HepG2 (cell line): Measurements from ENCODE around the gene C14orf93. TPM values are rescaled to one million over a fixed set of nuclear protein-coding genes. Genes with fewer than 3 reads are reported as not detected.
A peak's percentile ranks its signal among the peaks of the same experiment; 100 is the strongest.

Source experiments
- ATF7-NPFF ChIP-seq: sonication (generic); formaldehyde crosslinking; IDR thresholded peaks from 2 replicates; pipeline ENCODE4 v1.8.1; 2023; ENCODE audit warnings: mild to moderate bottlenecking, low read depth, missing genetic modification reagents, moderate library complexity
- ATM ChIP-seq: fragments of 450-650 bp; IDR thresholded peaks from 2 replicates; pipeline ENCODE4 v1.7.1; 2017; ENCODE audit warnings: mild to moderate bottlenecking, borderline replicate concordance
- ERF ChIP-seq: IDR thresholded peaks from 2 replicates; pipeline ENCODE4 v1.6.1; 2018; ENCODE audit warnings: missing biosample characterization, missing genetic modification reagents
- GPBP1L1 ChIP-seq: sonication (generic); formaldehyde crosslinking; IDR thresholded peaks from 2 replicates; pipeline ENCODE4 v1.5.0; 2020; ENCODE audit warnings: mild to moderate bottlenecking, missing genetic modification reagents
- GZF1 ChIP-seq: sonication (generic); formaldehyde crosslinking; IDR thresholded peaks from 2 replicates; pipeline ENCODE4 v1.5.1; 2020; ENCODE audit warnings: mild to moderate bottlenecking, missing genetic modification reagents
- IKZF5 ChIP-seq: IDR thresholded peaks from 2 replicates; pipeline ENCODE4 v1.6.1; 2018; ENCODE audit warnings: missing genetic modification reagents, mild to moderate bottlenecking, missing compliant biosample characterization
- IRF2 ChIP-seq: IDR thresholded peaks from 2 replicates; pipeline ENCODE4 v1.6.1; 2018; ENCODE audit warnings: missing genetic modification reagents, missing compliant biosample characterization
- KMT2A ChIP-seq: sonication (generic); formaldehyde crosslinking; IDR thresholded peaks from 2 replicates; pipeline ENCODE4 v1.4.0; 2020; ENCODE audit warnings: missing genetic modification reagents
- PHF5A ChIP-seq: IDR thresholded peaks from one replicate; pipeline ENCODE4 v1.6.1; 2018; ENCODE audit warnings: low read depth, missing genetic modification reagents; ENCODE audit not compliant: unreplicated experiment
- PPARG ChIP-seq: conservative IDR thresholded peaks from 2 replicates; pipeline ENCODE4 v1.6.1; 2016; ENCODE audit warnings: missing biosample characterization, missing genetic modification reagents
- SIN3B ChIP-seq: fragments of 150-350 bp; IDR thresholded peaks from 2 replicates; pipeline ENCODE4 v1.6.1; 2014; ENCODE audit warnings: low read length
- SKIL ChIP-seq: sonication (generic); formaldehyde crosslinking; IDR thresholded peaks from 2 replicates; pipeline ENCODE4 v1.8.0; 2022; ENCODE audit warnings: missing genetic modification reagents, mild to moderate bottlenecking, moderate library complexity, borderline replicate concordance
- ZHX1 ChIP-seq: sonication (generic); formaldehyde crosslinking; IDR thresholded peaks from 2 replicates; pipeline ENCODE4 v1.8.1; 2022; ENCODE audit warnings: low read depth, mild to moderate bottlenecking, missing genetic modification reagents
- ZNF281 ChIP-seq: sonication (generic); formaldehyde crosslinking; IDR thresholded peaks from 2 replicates; pipeline ENCODE4 v1.4.0; 2020; ENCODE audit warnings: missing genetic modification reagents, borderline replicate concordance
- polyA plus RNA-seq, 8 experiments: library from polyadenylated mRNA; depleted of rRNA in 3 of 8; stranded (reverse) in 7 of 8; unstranded in 1 of 8; fragments of >200 nt; fragmentation: Illumina TruSeq in 4 of 8; extraction: Trizol in 4 of 8; gene quantifications; 2 replicates each; pipeline versions ENCODE4 v1.2.1 to v1.2.3, GENCODE V29; 2011 to 2016; ENCODE audit warnings: low read depth in 4 of 8, missing spikeins in 1 of 8, mixed read lengths in 1 of 8; ENCODE audit not compliant: insufficient read depth in 1 of 8
- total RNA-seq, 5 experiments: library from RNA; depleted of rRNA; stranded (reverse); fragments of >200 nt; fragmentation: Illumina TruSeq; extraction: Trizol; gene quantifications; 2 replicates each; pipeline ENCODE4 v1.2.3, GENCODE V29; 2016; ENCODE audit warnings: low read depth in 1 of 5

C14orf93 gene
- total and polyA plus RNA-seq, 2 of the 13 experiments (the other 11 are each of a cell fraction or from before 2014, with no cell fraction given): 11.4 to 22.5 TPM

- TF ChIP-seq SKIL (CRISPR knock-in tag) (no peak), ZHX1 (CRISPR knock-in tag) (no peak), PHF5A (CRISPR knock-in tag) (peak; percentile 90), IKZF5 (CRISPR knock-in tag) (peak; percentile 90), GZF1 (CRISPR knock-in tag) (peak; percentile 70; the same call in 1 of the 2 replicates), PPARG (CRISPR knock-in tag) (peak; percentile 79), IRF2 (peak; percentile 96), KMT2A (CRISPR knock-in tag) (no peak; the same call in 1 of the 2 replicates), ATF7-NPFF (CRISPR knock-in tag) (no peak; the same call in 1 of the 2 replicates), ATM (0 out of 2 replicates have a peak, but pooled peaks have one; percentile 28), ZNF281 (peak; percentile 93), GPBP1L1 (CRISPR knock-in tag) (no peak), ERF (peak; percentile 98), SIN3B (peak; percentile 2; the same call in 1 of the 2 replicates)
Measured at GRCh38 chr14:22976620-22977433, 33.1 kb downstream of the C14orf93 start (continued).
